T-cell (primary cell): ENCODE results near the gene BMAL2. TPM values are rescaled to one million over a fixed set of nuclear protein-coding genes. Genes with fewer than 3 reads are reported as not detected.

Experiments
- ATAC-seq, 4 experiments: fragments of 200-7000 bp in 3 of 4; fragments of 150-1000 bp in 1 of 4; cut with Tn5 transposase; replicated peaks in 1 of 4; 1 replicate in 3 of 4; 2 replicates in 1 of 4; pipeline ENCODE4 v1.10.0; 2021; ENCODE audit warnings: moderate library complexity in 3 of 4, mild to moderate bottlenecking in 2 of 4, moderate number of reproducible peaks in 1 of 4
- CTCF ChIA-PET, 2 donors: fragments of 300-600 bp; sonication (Branson Sonifier 250); formaldehyde crosslinking; loops; one replicate each; lab custom pipeline; 2022; ENCODE audit warnings: antibody characterized with exemption in 2 of 2; lab: Charles Lee
- POLR2A ChIA-PET, 2 donors: fragments of 300-600 bp; sonication (Branson Sonifier 250); formaldehyde crosslinking; loops; one replicate each; lab custom pipeline; 2022; ENCODE audit warnings: antibody characterized with exemption in 2 of 2; lab: Charles Lee
- DNase-seq, 35 experiments: peaks; one replicate each; pipeline versions ENCODE4 v3.0.0 to v3.0.0-alpha.2; 2013 to 2023
- H3K27ac ChIP-seq: one replicate; pipeline ENCODE4 v1.5.1; 2013; ENCODE audit warnings: low read length
- H3K27me3 ChIP-seq, 2 experiments: replicated peaks in 1 of 2; 1 replicate in 1 of 2; 2 replicates in 1 of 2; pipeline versions ENCODE4 v1.6.1 to v1.7.0; 2013; ENCODE audit warnings: low read length in 1 of 2, mixed read lengths in 1 of 2; ENCODE audit not compliant: control insufficient read depth in 2 of 2, insufficient read depth in 2 of 2; ENCODE audit errors: extremely low read depth in 1 of 2
- H3K36me3 ChIP-seq, 2 donors: 1 replicate in 1 of 2; 2 replicates in 1 of 2; pipeline versions ENCODE4 v1.6.1 to v1.7.0; 2013; ENCODE audit warnings: low read length in 1 of 2; ENCODE audit not compliant: control insufficient read depth in 2 of 2, insufficient read depth in 1 of 2; ENCODE audit errors: extremely low read depth in 1 of 2
- H3K4me1 ChIP-seq, 2 experiments: 1 replicate in 1 of 2; 2 replicates in 1 of 2; pipeline versions ENCODE4 v1.6.1 to v1.7.0; 2013; ENCODE audit warnings: low read length in 2 of 2, mixed read lengths in 1 of 2; ENCODE audit not compliant: insufficient read depth in 2 of 2, control insufficient read depth in 1 of 2; ENCODE audit errors: extremely low read depth in 1 of 2
- H3K4me3 ChIP-seq, 2 donors: 1 replicate in 1 of 2; 2 replicates in 1 of 2; pipeline versions ENCODE4 v1.5.1 to v1.7.0; 2013; ENCODE audit warnings: mild to moderate bottlenecking in 2 of 2, low read length in 1 of 2, moderate library complexity in 1 of 2; ENCODE audit not compliant: control insufficient read depth in 1 of 2; ENCODE audit errors: extremely low read depth in 1 of 2
- H3K9me3 ChIP-seq: 2 replicates; pipeline ENCODE4 v1.7.0; 2013
- H3K27ac Mint-ChIP-seq, 2 donors: one replicate each; pipeline ENCODE4 v1.8.0; 2020 to 2021; ENCODE audit warnings: mild to moderate bottlenecking in 2 of 2, mixed read lengths in 2 of 2
- H3K27me3 Mint-ChIP-seq, 2 donors: one replicate each; pipeline ENCODE4 v1.8.0; 2021 to 2022; ENCODE audit warnings: mixed read lengths in 2 of 2
- H3K36me3 Mint-ChIP-seq: one replicate; pipeline ENCODE4 v1.8.0; 2021; ENCODE audit warnings: mixed read lengths
- H3K4me1 Mint-ChIP-seq, 3 donors: one replicate each; pipeline ENCODE4 v1.8.0; 2020 to 2022; ENCODE audit warnings: mixed read lengths in 3 of 3, mild to moderate bottlenecking in 1 of 3
- H3K4me3 Mint-ChIP-seq, 3 donors: one replicate each; pipeline ENCODE4 v1.8.0; 2020 to 2022; ENCODE audit warnings: mild to moderate bottlenecking in 3 of 3, mixed read lengths in 3 of 3, moderate library complexity in 3 of 3
- H3K9me3 Mint-ChIP-seq, 3 donors: one replicate each; pipeline ENCODE4 v1.8.0; 2020 to 2022; ENCODE audit warnings: mixed read lengths in 3 of 3
- WGBS: methylation state at CpG from one replicate; pipeline ENCODE4 v1.1.5; 2013; ENCODE audit warnings: missing lambda C conversion rate; ENCODE audit not compliant: insufficient coverage; 5-methylcytosine and 5-hydroxymethylcytosine counted together
- total RNA-seq, 35 experiments: library from RNA in 6 of 35; stranded (reverse) in 6 of 35; fragments of 120-200 nt in 1 of 35; gene quantifications; one replicate each; pipeline versions ENCODE4 v1.2.1 to v1.2.4 and lab custom pipeline; 2013 to 2026

The BMAL2 gene
- total RNA-seq, 5 donors from 2014 or later (not counting 1 experiment from before 2014, with no cell fraction given) = 0.28 to 1.2 (median 0.70) TPM

- no peak overlapping the region for H3K27ac Mint-ChIP-seq
- ATAC-seq (no peak), DNase-seq (no peak)
- CTCF ChIA-PET = no interaction called here
- no peaks in the 10 kb centered on the region for H3K27me3 Mint-ChIP-seq
- H3K36me3 Mint-ChIP-seq = no peaks in the 10 kb centered on the region
- WGBS = 95% methylated on average over 7 of the region's 9 CpGs
- no peaks in the 10 kb centered on the region for H3K9me3 Mint-ChIP-seq
- Histone ChIP-seq H3K4me1 (no peaks in the 10 kb centered on the region), H3K4me3 (no peak overlapping the region), H3K27ac (no peak overlapping the region), H3K9me3 (no peaks in the 10 kb centered on the region), H3K36me3 (no peaks in the 10 kb centered on the region), H3K27me3 (no peaks in the 10 kb centered on the region)
- H3K4me1 Mint-ChIP-seq = no peaks in the 10 kb centered on the region
- POLR2A ChIA-PET = no interaction called here
- H3K4me3 Mint-ChIP-seq = no peak overlapping the region
These were observed 49.6 kb downstream of the BMAL2 start for GRCh38 chr12:27382171-27382795.

Other genes starting within 250 kb of the BMAL2 start
- gene STK38L, start 88.5 kb upstream of the BMAL2 start, total RNA-seq = 10 to 100 TPM; 13.5 to 19.6 (median 18.3) TPM
- gene SMCO2, start 113.9 kb downstream of the BMAL2 start, total RNA-seq = not detected
- 1 to 10 TPM; 4.1 to 6.1 (median 5.8) TPM for gene PPFIBP1, start 191.4 kb downstream of the BMAL2 start, total RNA-seq